Loucy (cell line): ENCODE measurements around the gene CCDC85C.

ENCODE experiments used
- H2AFZ ChIP-seq: fragments of 200-600 bp; sonication (generic); 2 replicates; pipeline ENCODE4 v1.6.0; 2016; ENCODE audit warnings: antibody characterized with exemption, mild to moderate bottlenecking, low read length, moderate library complexity
- H3F3A ChIP-seq: fragments of 200-600 bp; 2 replicates; pipeline ENCODE4 v1.6.0; 2016; ENCODE audit warnings: antibody characterized with exemption, low read depth, mild to moderate bottlenecking
- H3K27me3 ChIP-seq: fragments of 200-600 bp; sonication (generic); 2 replicates; pipeline ENCODE4 v1.6.1; 2014; ENCODE audit warnings: low read length, mild to moderate bottlenecking; ENCODE audit not compliant: insufficient read depth, poor library complexity, severe bottlenecking
- H3K36me3 ChIP-seq: fragments of 200-600 bp; sonication (generic); 2 replicates; pipeline ENCODE4 v1.6.1; 2016; ENCODE audit warnings: low read length; ENCODE audit not compliant: insufficient read depth
- H3K4me1 ChIP-seq: fragments of 200-600 bp; sonication (generic); 2 replicates; pipeline ENCODE4 v1.5.1; 2014; ENCODE audit warnings: low read length, mild to moderate bottlenecking; ENCODE audit not compliant: insufficient read depth, poor library complexity, severe bottlenecking
- H3K4me2 ChIP-seq: fragments of 200-600 bp; sonication (generic); 2 replicates; pipeline ENCODE4 v1.6.0; 2014; ENCODE audit warnings: antibody characterized with exemption, low read length, low read depth, mild to moderate bottlenecking; ENCODE audit not compliant: poor library complexity, severe bottlenecking
- H3K4me3 ChIP-seq: fragments of 200-600 bp; sonication (generic); 2 replicates; pipeline ENCODE4 v1.5.1; 2014; ENCODE audit warnings: low read length, mild to moderate bottlenecking, mixed read lengths; ENCODE audit not compliant: poor library complexity, severe bottlenecking
- H3K79me2 ChIP-seq: fragments of 200-600 bp; sonication (generic); 2 replicates; pipeline ENCODE4 v1.6.1; 2014; ENCODE audit warnings: low read length; ENCODE audit not compliant: insufficient read depth
- H3K9ac ChIP-seq: fragments of 200-600 bp; sonication (generic); 2 replicates; pipeline ENCODE4 v1.6.0; 2014; ENCODE audit warnings: mild to moderate bottlenecking, low read depth, low read length, moderate library complexity; ENCODE audit not compliant: poor library complexity, severe bottlenecking
- H3K9me2 ChIP-seq: fragments of 200-600 bp; sonication (generic); replicated peaks from 2 replicates; pipeline ENCODE4 v1.6.1; 2016; ENCODE audit warnings: low read depth, low read length, mixed read lengths
- H3K9me3 ChIP-seq: fragments of 200-600 bp; sonication (generic); 2 replicates; pipeline ENCODE4 v1.6.1; 2014; ENCODE audit warnings: mild to moderate bottlenecking, antibody characterized with exemption, low read length, low read depth; ENCODE audit not compliant: insufficient read depth
- H4K20me1 ChIP-seq: fragments of 200-600 bp; sonication (generic); 2 replicates; pipeline ENCODE4 v1.6.0; 2014; ENCODE audit warnings: antibody characterized with exemption, low read length, mild to moderate bottlenecking; ENCODE audit not compliant: insufficient read depth, poor library complexity, severe bottlenecking
- EZH2phosphoT487 ChIP-seq: fragments of 200-600 bp; IDR thresholded peaks from 2 replicates; pipeline ENCODE4 v1.6.1; 2018; ENCODE audit warnings: antibody characterized with exemption, mild to moderate bottlenecking, moderate library complexity, borderline replicate concordance
- TF ChIP-seq, protein P1 (sequence below): fragments of 200-600 bp; sonication (generic); conservative IDR thresholded peaks from 2 replicates; pipeline ENCODE4 v1.5.1; 2014; ENCODE audit warnings: mild to moderate bottlenecking, antibody characterized with exemption, low read length

Gene CCDC85C

DNA sequence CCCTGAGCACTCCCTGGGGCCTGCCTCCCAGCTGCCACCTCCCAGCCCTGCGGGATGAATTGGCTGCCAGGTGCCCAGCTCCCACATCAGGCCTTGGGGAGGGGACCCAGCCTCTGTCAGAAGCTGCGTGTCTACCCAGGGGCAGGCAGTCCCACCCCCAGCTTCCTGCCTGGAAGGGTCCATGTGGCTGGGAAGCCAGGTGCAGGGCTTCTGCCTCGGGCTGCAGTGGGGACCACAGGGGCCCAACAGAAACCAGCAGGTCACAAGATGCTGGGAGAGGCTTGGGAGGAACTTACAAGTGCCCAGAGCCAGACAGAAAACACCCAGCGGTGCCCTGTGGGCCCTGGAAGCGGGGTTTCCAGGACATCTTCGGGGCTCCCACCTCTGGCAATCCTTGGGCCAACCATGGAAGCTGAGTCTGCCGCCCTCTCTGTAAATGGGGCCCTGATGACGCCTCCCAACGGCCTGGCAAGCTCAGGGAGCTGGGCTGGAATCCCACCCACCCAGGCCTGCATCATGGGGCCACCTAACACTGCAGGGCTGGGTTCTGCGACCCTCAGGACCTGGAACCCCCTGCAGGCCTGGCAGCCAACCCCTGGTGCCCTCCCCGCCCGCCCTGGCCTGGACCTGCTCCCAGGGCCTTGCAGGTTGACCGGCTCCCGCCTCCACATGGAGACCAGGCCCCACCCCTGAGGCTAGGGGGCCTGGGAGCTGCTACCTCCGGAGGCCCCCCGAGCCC lies 86.2 kb downstream of the CCDC85C start:
- H3F3A ChIP-seq, result no peaks in the 10 kb centered on the region
- no peaks in the 10 kb centered on the region for H3K9me3 ChIP-seq
- H3K36me3 ChIP-seq, result peaks cover 23% of the 10 kb centered on the region; the same call in 1 of the 2 replicates
- no peaks in the 10 kb centered on the region for H3K9me2 ChIP-seq
- H3K4me1 ChIP-seq, result no peaks in the 10 kb centered on the region
- H3K79me2 ChIP-seq, result no peaks in the 10 kb centered on the region
- H3K27me3 ChIP-seq, result no peaks in the 10 kb centered on the region
- H3K4me2 ChIP-seq, result no peak overlapping the region
- TF ChIP-seq, protein P1, sequence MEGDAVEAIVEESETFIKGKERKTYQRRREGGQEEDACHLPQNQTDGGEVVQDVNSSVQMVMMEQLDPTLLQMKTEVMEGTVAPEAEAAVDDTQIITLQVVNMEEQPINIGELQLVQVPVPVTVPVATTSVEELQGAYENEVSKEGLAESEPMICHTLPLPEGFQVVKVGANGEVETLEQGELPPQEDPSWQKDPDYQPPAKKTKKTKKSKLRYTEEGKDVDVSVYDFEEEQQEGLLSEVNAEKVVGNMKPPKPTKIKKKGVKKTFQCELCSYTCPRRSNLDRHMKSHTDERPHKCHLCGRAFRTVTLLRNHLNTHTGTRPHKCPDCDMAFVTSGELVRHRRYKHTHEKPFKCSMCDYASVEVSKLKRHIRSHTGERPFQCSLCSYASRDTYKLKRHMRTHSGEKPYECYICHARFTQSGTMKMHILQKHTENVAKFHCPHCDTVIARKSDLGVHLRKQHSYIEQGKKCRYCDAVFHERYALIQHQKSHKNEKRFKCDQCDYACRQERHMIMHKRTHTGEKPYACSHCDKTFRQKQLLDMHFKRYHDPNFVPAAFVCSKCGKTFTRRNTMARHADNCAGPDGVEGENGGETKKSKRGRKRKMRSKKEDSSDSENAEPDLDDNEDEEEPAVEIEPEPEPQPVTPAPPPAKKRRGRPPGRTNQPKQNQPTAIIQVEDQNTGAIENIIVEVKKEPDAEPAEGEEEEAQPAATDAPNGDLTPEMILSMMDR, result no peak
- TF ChIP-seq EZH2phosphoT487, result no peak
- no peak overlapping the region for H2AFZ ChIP-seq
- H4K20me1 ChIP-seq, result peaks cover 8% of the 10 kb centered on the region
- H3K9ac ChIP-seq, result no peak overlapping the region
- no peak overlapping the region for H3K4me3 ChIP-seq

DNA sequence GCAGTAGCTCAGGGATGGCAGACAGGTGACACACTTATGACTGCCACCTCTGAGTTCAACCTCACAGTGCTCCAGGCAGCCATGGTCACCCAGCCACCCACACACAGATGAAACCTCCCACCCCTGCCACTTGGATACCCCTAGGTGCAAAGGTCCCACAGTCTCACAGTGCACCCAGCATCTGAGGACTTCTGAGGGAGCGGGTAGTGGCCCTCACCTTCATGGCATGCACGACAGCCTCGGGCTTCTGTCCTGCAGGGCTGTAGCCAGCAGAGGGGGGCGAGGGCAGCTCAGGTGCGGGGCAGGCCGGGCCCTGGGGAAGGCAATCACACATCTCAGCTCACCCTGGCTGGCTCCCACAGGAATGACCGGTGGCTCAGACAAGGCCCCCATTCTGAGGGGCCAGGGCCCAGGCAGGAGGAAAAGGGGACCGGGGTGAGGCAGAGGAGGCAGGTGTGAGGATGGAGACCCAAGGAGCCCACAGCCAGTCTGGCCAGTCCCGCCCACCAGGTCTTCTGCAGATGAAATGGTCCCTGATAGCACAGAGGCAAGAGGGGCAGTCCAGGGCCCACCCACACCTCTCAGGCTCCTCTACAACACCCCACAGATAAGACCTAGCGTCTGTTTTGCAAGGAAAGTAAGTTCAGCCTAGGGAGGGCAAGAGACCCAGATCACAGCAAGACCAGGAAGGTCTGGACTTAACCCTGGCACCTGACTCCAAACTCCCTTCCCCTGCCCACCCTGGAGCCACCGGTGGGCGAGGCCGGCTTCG lies 87.0 kb downstream of the CCDC85C start:
- Histone ChIP-seq H3K27me3 (no peaks in the 10 kb centered on the region), H3K9ac (no peak overlapping the region), H2AFZ (no peak overlapping the region), H3F3A (no peaks in the 10 kb centered on the region), H3K79me2 (no peaks in the 10 kb centered on the region), H3K4me3 (no peak overlapping the region), H3K4me2 (no peak overlapping the region), H3K4me1 (no peaks in the 10 kb centered on the region), H3K9me2 (no peaks in the 10 kb centered on the region), H3K9me3 (no peaks in the 10 kb centered on the region), H3K36me3 (peaks cover 31% of the 10 kb centered on the region; the same call in 1 of the 2 replicates), H4K20me1 (peaks cover 8% of the 10 kb centered on the region)
- no peak for TF ChIP-seq EZH2phosphoT487
- TF ChIP-seq, protein P1, result no peak

DNA sequence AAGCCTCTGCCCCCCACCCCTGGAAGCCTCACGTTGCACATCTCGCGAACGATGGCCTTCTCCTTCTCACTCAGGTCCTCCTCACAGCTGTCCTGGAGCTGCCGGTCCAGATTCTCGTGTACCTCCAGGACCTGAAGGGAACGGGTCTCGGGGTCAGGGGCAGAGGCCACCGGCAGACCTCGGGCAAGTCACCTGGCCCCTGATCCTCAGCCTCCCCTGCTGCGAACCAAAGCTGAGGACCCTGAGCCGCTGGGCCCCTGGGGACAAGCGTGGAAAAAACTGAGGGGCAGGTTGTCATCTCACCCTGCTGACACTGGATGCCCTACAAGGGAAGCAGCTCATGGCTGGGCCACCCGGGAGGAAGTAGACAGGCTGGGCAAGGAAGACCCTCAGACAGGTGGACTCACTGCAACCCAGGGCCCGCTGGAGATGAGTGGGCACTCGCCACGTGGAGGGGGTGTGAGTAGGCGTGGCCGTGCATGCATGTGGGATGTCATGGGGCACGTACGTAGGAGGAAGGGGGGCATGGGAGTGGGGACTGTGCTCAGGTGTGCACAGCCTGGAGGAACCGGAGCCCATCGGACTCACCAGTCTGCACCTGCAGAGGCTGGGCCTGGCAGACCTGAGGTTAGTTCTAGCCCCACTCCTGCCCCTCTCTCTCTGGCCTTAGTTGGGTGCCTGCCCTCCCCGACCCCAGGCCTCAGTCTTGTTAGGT lies 87.7 kb downstream of the CCDC85C start:
- no peaks in the 10 kb centered on the region for H3K27me3 ChIP-seq
- no peaks in the 10 kb centered on the region for H3K9me2 ChIP-seq
- H2AFZ ChIP-seq, result no peak overlapping the region
- no peak overlapping the region for H3K9ac ChIP-seq
- peaks cover 38% of the 10 kb centered on the region; the same call in 1 of the 2 replicates for H3K36me3 ChIP-seq
- no peaks in the 10 kb centered on the region for H3F3A ChIP-seq
- H3K4me1 ChIP-seq, result no peaks in the 10 kb centered on the region
- no peaks in the 10 kb centered on the region for H3K9me3 ChIP-seq
- H3K4me3 ChIP-seq, result no peak overlapping the region
- TF ChIP-seq, protein P1, result no peak
- no peak for TF ChIP-seq EZH2phosphoT487
- peaks cover 8% of the 10 kb centered on the region for H4K20me1 ChIP-seq
- no peaks in the 10 kb centered on the region for H3K79me2 ChIP-seq
- H3K4me2 ChIP-seq, result no peak overlapping the region
